ENCODE measurements around the gene ARPC1B. TPM values are rescaled to one million over a fixed set of nuclear protein-coding genes. Genes with fewer than 3 reads are reported as not detected.
"Not testable (repeated sequence)": the region's sequence is repeated elsewhere in the genome, so short reads cannot be mapped to it uniquely, and the experiment has no call there.

Gene ARPC1B
- total RNA-seq, 1 experiment from 2014 or later: 381 TPM

GRCh38 chr7:99424932-99425730 lies 50.6 kb downstream of the ARPC1B start:
- POLR2A ChIA-PET (ENCODE audit: unreplicated experiment): no interaction called here
- Histone ChIP-seq H3K4me3 (ENCODE audit: low read length) (no peak overlapping the region), H3K36me3 (ENCODE audit: low read depth, low read length) (peaks cover 4% of the 10 kb centered on the region; the same call in 1 of the 2 replicates), H2AFZ (ENCODE audit: low read length) (no peak overlapping the region), H3K79me2 (ENCODE audit: low read length) (no peaks in the 10 kb centered on the region), H3F3A (ENCODE audit: low read length, unreplicated experiment) (no peaks in the 10 kb centered on the region), H3K4me2 (ENCODE audit: low read length) (no peak overlapping the region), H3K9me3 (ENCODE audit: low read length) (no peaks in the 10 kb centered on the region), H3K4me1 (ENCODE audit: insufficient read depth, low read length) (no peaks in the 10 kb centered on the region), H3K9me2 (replicated peaks; ENCODE audit: low read length) (no peaks in the 10 kb centered on the region), H3K27ac (ENCODE audit: low read length) (no peak overlapping the region), H4K20me1 (ENCODE audit: low read length) (no peaks in the 10 kb centered on the region), H3K9ac (ENCODE audit: low read length) (no peak overlapping the region), H3K27me3 (ENCODE audit: low read length) (no peaks in the 10 kb centered on the region)
- no peak for ATAC-seq
- no peak for DNase-seq
- intact Hi-C loops (cut with micrococcal nuclease): no loop called here
- CTCF ChIA-PET: no interaction called here
- TF ChIP-seq EZH2 (IDR thresholded peaks at IDR 0.05; ENCODE audit: low read length, unreplicated experiment): no peak
- no peak for TF ChIP-seq CTCF (conservative IDR thresholded peaks at IDR 0.05; ENCODE audit: low read depth, low read length)
- no peak for TF ChIP-seq EZH2phosphoT487 (IDR thresholded peaks at IDR 0.05; ENCODE audit: borderline replicate concordance, low read length)
- BruUV-seq (replicated peaks): no TSS peak

- H3K27me3 ChIP-seq (ENCODE audit: low read length): no peaks in the 10 kb centered on the region
- TF ChIP-seq EZH2 (IDR thresholded peaks at IDR 0.05; ENCODE audit: low read length, unreplicated experiment) (no peak), EZH2phosphoT487 (IDR thresholded peaks at IDR 0.05; ENCODE audit: borderline replicate concordance, low read length) (no peak), CTCF (conservative IDR thresholded peaks at IDR 0.05; ENCODE audit: low read depth, low read length) (no peak)
- peaks cover 8% of the 10 kb centered on the region for H3K36me3 ChIP-seq (ENCODE audit: low read depth, low read length)
- H3F3A ChIP-seq (ENCODE audit: low read length, unreplicated experiment): no peaks in the 10 kb centered on the region
- H3K9me2 ChIP-seq (replicated peaks; ENCODE audit: low read length): no peaks in the 10 kb centered on the region
- H3K79me2 ChIP-seq (ENCODE audit: low read length): no peaks in the 10 kb centered on the region
- H2AFZ ChIP-seq (ENCODE audit: low read length): no peak overlapping the region
- no peak overlapping the region for H3K4me3 ChIP-seq (ENCODE audit: low read length)
- intact Hi-C loops (cut with micrococcal nuclease): no loop called here
- ATAC-seq: no peak
- H3K4me1 ChIP-seq (ENCODE audit: insufficient read depth, low read length): no peaks in the 10 kb centered on the region
- no TSS peak for BruUV-seq (replicated peaks)
- H3K9me3 ChIP-seq (ENCODE audit: low read length): no peaks in the 10 kb centered on the region
- H3K9ac ChIP-seq (ENCODE audit: low read length): no peak overlapping the region
- CTCF ChIA-PET: no interaction called here
- no peak overlapping the region for H3K27ac ChIP-seq (ENCODE audit: low read length)
- POLR2A ChIA-PET (ENCODE audit: unreplicated experiment): no interaction called here
- no peaks in the 10 kb centered on the region for H4K20me1 ChIP-seq (ENCODE audit: low read length)
- H3K4me2 ChIP-seq (ENCODE audit: low read length): no peak overlapping the region
- DNase-seq: no peak
Measured at GRCh38 chr7:99428972-99429566, 54.5 kb downstream of the ARPC1B start.

- Histone ChIP-seq H4K20me1 (ENCODE audit: low read length) (no peaks in the 10 kb centered on the region), H3F3A (ENCODE audit: low read length, unreplicated experiment) (no peaks in the 10 kb centered on the region), H3K9me2 (replicated peaks; ENCODE audit: low read length) (no peaks in the 10 kb centered on the region), H3K27me3 (ENCODE audit: low read length) (no peaks in the 10 kb centered on the region), H3K27ac (ENCODE audit: low read length) (no peak overlapping the region), H3K4me2 (ENCODE audit: low read length) (no peak overlapping the region), H3K36me3 (ENCODE audit: low read depth, low read length) (peaks cover 4% of the 10 kb centered on the region), H3K9me3 (ENCODE audit: low read length) (no peaks in the 10 kb centered on the region), H3K4me1 (ENCODE audit: insufficient read depth, low read length) (no peaks in the 10 kb centered on the region), H3K4me3 (ENCODE audit: low read length) (no peak overlapping the region), H3K79me2 (ENCODE audit: low read length) (no peaks in the 10 kb centered on the region), H3K9ac (ENCODE audit: low read length) (no peak overlapping the region), H2AFZ (ENCODE audit: low read length) (no peak overlapping the region)
- DNase-seq (no peak), ATAC-seq (no peak)
- ChIA-PET POLR2A (ENCODE audit: unreplicated experiment) (no interaction called here), CTCF (no interaction called here)
- BruUV-seq (replicated peaks): no TSS peak
- intact Hi-C loops (cut with micrococcal nuclease): no loop called here
- TF ChIP-seq EZH2phosphoT487 (IDR thresholded peaks at IDR 0.05; ENCODE audit: borderline replicate concordance, low read length) (no peak), EZH2 (IDR thresholded peaks at IDR 0.05; ENCODE audit: low read length, unreplicated experiment) (no peak), CTCF (conservative IDR thresholded peaks at IDR 0.05; ENCODE audit: low read depth, low read length) (no peak)
Measured at GRCh38 chr7:99429756-99430155, 55.2 kb downstream of the ARPC1B start.

- H4K20me1 ChIP-seq (ENCODE audit: low read length); H3K9ac ChIP-seq (ENCODE audit: low read length); H3K4me1 ChIP-seq (ENCODE audit: insufficient read depth, low read length); H3K27ac ChIP-seq (ENCODE audit: low read length); H3F3A ChIP-seq (ENCODE audit: low read length, unreplicated experiment); H3K27me3 ChIP-seq (ENCODE audit: low read length); H3K4me2 ChIP-seq (ENCODE audit: low read length); H3K36me3 ChIP-seq (ENCODE audit: low read depth, low read length); intact Hi-C loops (cut with micrococcal nuclease); H2AFZ ChIP-seq (ENCODE audit: low read length); POLR2A ChIA-PET (ENCODE audit: unreplicated experiment); H3K79me2 ChIP-seq (ENCODE audit: low read length); DNase-seq; BruUV-seq (replicated peaks); ATAC-seq; H3K9me2 ChIP-seq (replicated peaks; ENCODE audit: low read length); CTCF ChIA-PET; H3K9me3 ChIP-seq (ENCODE audit: low read length); H3K4me3 ChIP-seq (ENCODE audit: low read length): not testable (repeated sequence)
Measured at GRCh38 chr7:99431756-99432540, 57.4 kb downstream of the ARPC1B start.
